ENCODE measurements around the gene TRIM2. TPM values are rescaled to one million over a fixed set of nuclear protein-coding genes. Genes with fewer than 3 reads are reported as not detected.
"Not testable (repeated sequence)": the region's sequence is repeated elsewhere in the genome, so short reads cannot be mapped to it uniquely, and the experiment has no call there.

Gene TRIM2
- total RNA-seq, 1 donor = 39.8 TPM

- Histone ChIP-seq H3K79me2 (ENCODE audit: insufficient read depth, low read length) (no peaks in the 10 kb centered on the region), H2AFZ (ENCODE audit: low read length) (no peak overlapping the region), H4K20me1 (ENCODE audit: insufficient read depth, low read length) (no peaks in the 10 kb centered on the region), H3K36me3 (ENCODE audit: insufficient read depth, low read length) (no peaks in the 10 kb centered on the region), H3K4me1 (ENCODE audit: insufficient read depth, low read length) (no peaks in the 10 kb centered on the region), H3K4me3 (ENCODE audit: insufficient read depth, low read length) (no peak overlapping the region), H3K27ac (ENCODE audit: low read depth, low read length) (no peak overlapping the region), H3K9me3 (ENCODE audit: low read depth, low read length) (no peaks in the 10 kb centered on the region), H3K4me2 (ENCODE audit: insufficient read depth, low read length) (no peak overlapping the region), H3K27me3 (ENCODE audit: insufficient read depth, low read length) (peaks cover 26% of the 10 kb centered on the region)
- TF ChIP-seq, protein P1, sequence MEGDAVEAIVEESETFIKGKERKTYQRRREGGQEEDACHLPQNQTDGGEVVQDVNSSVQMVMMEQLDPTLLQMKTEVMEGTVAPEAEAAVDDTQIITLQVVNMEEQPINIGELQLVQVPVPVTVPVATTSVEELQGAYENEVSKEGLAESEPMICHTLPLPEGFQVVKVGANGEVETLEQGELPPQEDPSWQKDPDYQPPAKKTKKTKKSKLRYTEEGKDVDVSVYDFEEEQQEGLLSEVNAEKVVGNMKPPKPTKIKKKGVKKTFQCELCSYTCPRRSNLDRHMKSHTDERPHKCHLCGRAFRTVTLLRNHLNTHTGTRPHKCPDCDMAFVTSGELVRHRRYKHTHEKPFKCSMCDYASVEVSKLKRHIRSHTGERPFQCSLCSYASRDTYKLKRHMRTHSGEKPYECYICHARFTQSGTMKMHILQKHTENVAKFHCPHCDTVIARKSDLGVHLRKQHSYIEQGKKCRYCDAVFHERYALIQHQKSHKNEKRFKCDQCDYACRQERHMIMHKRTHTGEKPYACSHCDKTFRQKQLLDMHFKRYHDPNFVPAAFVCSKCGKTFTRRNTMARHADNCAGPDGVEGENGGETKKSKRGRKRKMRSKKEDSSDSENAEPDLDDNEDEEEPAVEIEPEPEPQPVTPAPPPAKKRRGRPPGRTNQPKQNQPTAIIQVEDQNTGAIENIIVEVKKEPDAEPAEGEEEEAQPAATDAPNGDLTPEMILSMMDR (IDR thresholded peaks at IDR 0.05; ENCODE audit: extremely low read depth, low read depth, low read length) = no peak
- no peak for DNase-seq (ENCODE audit: insufficient read length, low spot score, missing footprints)
Measured at GRCh38 chr4:153189016-153189801, 15.0 kb upstream of the TRIM2 start.

DNA sequence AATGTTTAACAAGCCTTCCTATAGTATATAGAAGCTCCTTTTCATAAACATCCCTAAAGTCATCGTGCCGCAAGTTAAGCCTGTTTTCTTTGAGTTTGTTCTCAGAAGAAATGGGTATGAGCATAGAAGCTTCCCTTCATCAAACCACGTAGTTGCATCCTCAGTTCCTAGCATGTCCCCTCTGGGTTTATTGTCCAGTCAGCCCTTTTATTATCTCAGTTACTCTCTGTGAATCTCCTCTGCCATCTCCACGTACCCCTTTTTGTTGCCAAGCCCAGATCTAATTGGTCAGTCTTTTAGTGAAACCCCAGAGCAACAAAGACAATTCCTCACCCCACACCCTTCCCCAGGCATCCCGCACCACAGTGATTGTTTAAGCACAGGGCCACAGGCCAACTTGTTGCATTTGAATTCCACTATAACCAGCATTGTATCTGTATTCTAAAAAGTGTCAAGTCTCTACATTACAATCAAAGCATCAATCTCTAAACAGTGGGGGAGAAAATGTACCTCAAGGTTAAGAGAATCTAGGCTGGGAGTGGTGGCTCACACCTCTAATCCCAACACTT lies 12.4 kb upstream of the TRIM2 start:
- Histone ChIP-seq H3K27me3 (ENCODE audit: insufficient read depth, low read length) (peaks cover 22% of the 10 kb centered on the region), H2AFZ (ENCODE audit: low read length) (no peak overlapping the region), H4K20me1 (ENCODE audit: insufficient read depth, low read length) (no peaks in the 10 kb centered on the region), H3K79me2 (ENCODE audit: insufficient read depth, low read length) (no peaks in the 10 kb centered on the region), H3K27ac (ENCODE audit: low read depth, low read length) (no peak overlapping the region), H3K9me3 (ENCODE audit: low read depth, low read length) (no peaks in the 10 kb centered on the region), H3K4me2 (ENCODE audit: insufficient read depth, low read length) (no peak overlapping the region), H3K4me1 (ENCODE audit: insufficient read depth, low read length) (no peaks in the 10 kb centered on the region), H3K4me3 (ENCODE audit: insufficient read depth, low read length) (no peak overlapping the region), H3K36me3 (ENCODE audit: insufficient read depth, low read length) (no peaks in the 10 kb centered on the region)
- TF ChIP-seq, protein P1 (IDR thresholded peaks at IDR 0.05; ENCODE audit: extremely low read depth, low read depth, low read length) = no peak
- DNase-seq (ENCODE audit: insufficient read length, low spot score, missing footprints) = no peak

GRCh38 chr4:153197301-153197700 lies 6.9 kb upstream of the TRIM2 start:
- no peak overlapping the region for H3K4me2 ChIP-seq (ENCODE audit: insufficient read depth, low read length)
- TF ChIP-seq, protein P1 (IDR thresholded peaks at IDR 0.05; ENCODE audit: extremely low read depth, low read depth, low read length) = no peak
- DNase-seq (ENCODE audit: insufficient read length, low spot score, missing footprints) = no peak

GRCh38 chr4:153198719-153199118 lies 5.5 kb upstream of the TRIM2 start:
- Histone ChIP-seq H3K4me2 (ENCODE audit: insufficient read depth, low read length) (no peak overlapping the region), H3K79me2 (ENCODE audit: insufficient read depth, low read length) (no peaks in the 10 kb centered on the region), H3K4me1 (ENCODE audit: insufficient read depth, low read length) (no peaks in the 10 kb centered on the region), H3K4me3 (ENCODE audit: insufficient read depth, low read length) (no peak overlapping the region), H3K27me3 (ENCODE audit: insufficient read depth, low read length) (peaks cover 2% of the 10 kb centered on the region), H3K36me3 (ENCODE audit: insufficient read depth, low read length) (no peaks in the 10 kb centered on the region), H3K27ac (ENCODE audit: low read depth, low read length) (no peak overlapping the region), H3K9me3 (ENCODE audit: low read depth, low read length) (no peaks in the 10 kb centered on the region), H4K20me1 (ENCODE audit: insufficient read depth, low read length) (no peaks in the 10 kb centered on the region), H2AFZ (ENCODE audit: low read length) (no peak overlapping the region)
- TF ChIP-seq, protein P1 (IDR thresholded peaks at IDR 0.05; ENCODE audit: extremely low read depth, low read depth, low read length) = no peak
- no peak for DNase-seq (ENCODE audit: insufficient read length, low spot score, missing footprints)

More at GRCh38 chr4:153197301-153197700, 6.9 kb upstream of the TRIM2 start:
- no peaks in the 10 kb centered on the region for H3K4me1 ChIP-seq (ENCODE audit: insufficient read depth, low read length)
- H3K27me3 ChIP-seq (ENCODE audit: insufficient read depth, low read length) = peaks cover 5% of the 10 kb centered on the region
- no peaks in the 10 kb centered on the region for H3K9me3 ChIP-seq (ENCODE audit: low read depth, low read length)
- no peaks in the 10 kb centered on the region for H4K20me1 ChIP-seq (ENCODE audit: insufficient read depth, low read length)
- no peak overlapping the region for H2AFZ ChIP-seq (ENCODE audit: low read length)
- no peak overlapping the region for H3K27ac ChIP-seq (ENCODE audit: low read depth, low read length)
- H3K36me3 ChIP-seq (ENCODE audit: insufficient read depth, low read length) = no peaks in the 10 kb centered on the region
- H3K4me3 ChIP-seq (ENCODE audit: insufficient read depth, low read length) = no peak overlapping the region
- H3K79me2 ChIP-seq (ENCODE audit: insufficient read depth, low read length) = no peaks in the 10 kb centered on the region

GRCh38 chr4:153203746-153204145 lies 497 bp upstream of the TRIM2 start:
- not testable (repeated sequence) for DNase-seq (ENCODE audit: insufficient read length, low spot score, missing footprints); H3K36me3 ChIP-seq (ENCODE audit: insufficient read depth, low read length); H3K27ac ChIP-seq (ENCODE audit: low read depth, low read length); H3K79me2 ChIP-seq (ENCODE audit: insufficient read depth, low read length); H3K4me1 ChIP-seq (ENCODE audit: insufficient read depth, low read length); H4K20me1 ChIP-seq (ENCODE audit: insufficient read depth, low read length); H3K27me3 ChIP-seq (ENCODE audit: insufficient read depth, low read length); H3K9me3 ChIP-seq (ENCODE audit: low read depth, low read length)
- H3K4me3 ChIP-seq (ENCODE audit: insufficient read depth, low read length) = peak overlapping the region; percentile 50
- peak overlapping the region; percentile 69 for H2AFZ ChIP-seq (ENCODE audit: low read length)
- H3K4me2 ChIP-seq (ENCODE audit: insufficient read depth, low read length) = peak overlapping the region; percentile 71
